HG03196 (cell line): Measurements from ENCODE around the gene ERCC3.
"Not testable (repeated sequence)": the region's sequence is repeated elsewhere in the genome, so short reads cannot be mapped to it uniquely, and the experiment has no call there.

Source experiments
- ATAC-seq: cut with Tn5 transposase; IDR thresholded peaks from one replicate; pipeline ENCODE4 v1.9.1; 2021; ENCODE audit not compliant: unreplicated experiment

ERCC3 gene

GRCh38 chr2:127280693-127281092 lies 13.3 kb downstream of the ERCC3 start:
- ATAC-seq = no peak

- ATAC-seq = no peak
These were observed 14.2 kb downstream of the ERCC3 start for GRCh38 chr2:127279781-127280180.

- ATAC-seq = no peak
These were observed 15.0 kb downstream of the ERCC3 start for GRCh38 chr2:127278959-127279358.

DNA sequence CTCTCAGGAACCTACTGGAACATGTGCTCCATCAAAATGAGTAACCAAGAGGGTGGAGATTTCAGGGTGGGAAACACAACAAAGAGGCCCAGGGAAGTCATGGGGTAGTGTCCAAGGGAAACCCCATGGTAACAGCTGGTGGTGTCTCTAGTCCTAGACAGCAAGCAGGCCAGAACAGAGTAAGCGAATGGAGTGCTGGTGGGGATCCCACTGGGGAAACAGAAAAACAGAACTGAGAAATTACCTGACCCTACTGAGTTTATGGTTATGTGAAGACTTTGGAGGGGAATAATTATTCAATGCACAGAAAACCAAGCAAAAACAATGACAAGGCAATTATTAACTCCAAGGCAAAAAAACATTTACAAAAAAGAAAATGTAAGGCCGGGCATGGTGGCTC lies 16.9 kb downstream of the ERCC3 start:
- peak; percentile 86 for ATAC-seq

DNA sequence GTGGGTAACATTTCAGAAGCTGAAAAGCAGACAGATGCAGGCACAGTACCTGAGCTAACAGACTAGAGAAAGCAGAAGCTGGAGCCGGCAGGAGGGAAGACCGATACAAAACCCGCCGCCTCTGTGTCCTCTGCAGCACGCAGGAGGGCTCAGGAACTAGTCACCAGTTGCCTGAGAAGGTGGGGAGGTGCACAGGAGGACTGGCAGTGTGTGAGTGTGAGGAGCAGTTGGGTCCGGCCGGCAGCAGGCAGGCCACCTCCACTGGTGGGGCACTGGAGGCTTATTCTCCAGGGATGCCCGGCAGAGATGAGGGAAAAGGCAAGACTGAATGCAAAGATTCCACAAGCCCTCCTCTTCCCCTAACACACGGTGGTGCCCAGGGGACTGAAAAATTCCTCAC lies 18.2 kb downstream of the ERCC3 start:
- ATAC-seq = no peak

DNA sequence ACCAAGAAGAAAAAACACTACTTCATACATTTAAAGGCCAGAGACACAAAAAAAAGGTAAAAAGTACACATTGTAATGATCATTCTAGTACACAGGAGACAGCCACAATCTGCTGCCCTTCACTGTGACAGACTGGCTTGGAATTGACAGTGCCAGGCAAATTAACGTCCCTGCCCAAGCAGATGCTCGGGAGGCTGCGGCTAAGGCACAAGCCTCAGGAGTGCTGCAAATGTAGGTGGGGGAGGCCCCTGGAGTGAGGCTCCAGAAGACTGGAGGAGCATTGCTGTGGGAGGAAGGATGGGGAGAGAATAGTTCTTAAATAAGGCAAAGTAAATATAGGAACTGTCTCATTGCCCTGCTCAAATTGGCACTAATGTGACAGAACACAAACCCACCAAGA lies 18.6 kb downstream of the ERCC3 start:
- no peak for ATAC-seq

DNA sequence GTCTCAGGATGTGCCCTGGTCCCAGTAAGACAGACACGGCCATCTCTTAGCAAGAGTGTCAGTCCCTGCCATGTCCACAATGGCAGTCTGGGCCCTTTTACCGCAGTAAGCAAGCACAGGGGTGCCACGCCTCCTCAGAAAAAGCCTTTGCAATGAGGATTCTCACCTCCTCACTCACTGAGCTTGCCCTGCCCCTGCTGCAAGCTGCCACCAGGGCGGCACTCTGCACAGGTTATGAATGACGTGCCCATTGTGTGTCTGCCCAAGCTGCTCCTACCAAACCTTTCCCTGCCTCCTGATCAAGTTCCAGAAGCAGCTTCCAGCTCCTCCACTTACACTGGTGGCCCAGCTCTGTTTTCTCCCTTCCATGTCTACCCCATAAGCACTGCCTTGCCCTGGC lies 23.3 kb downstream of the ERCC3 start:
- ATAC-seq = no peak

GRCh38 chr2:127261804-127262406 lies 32.0 kb downstream of the ERCC3 start:
- no peak for ATAC-seq

GRCh38 chr2:127259355-127259754 lies 34.6 kb downstream of the ERCC3 start:
- no peak for ATAC-seq

- no peak for ATAC-seq
These were observed 37.1 kb downstream of the ERCC3 start for GRCh38 chr2:127256866-127257265.

GRCh38 chr2:127256381-127256780 lies 37.6 kb downstream of the ERCC3 start:
- ATAC-seq = no peak

GRCh38 chr2:127255721-127256120 lies 38.2 kb downstream of the ERCC3 start:
- no peak for ATAC-seq

- no peak for ATAC-seq
These were observed 38.8 kb downstream of the ERCC3 start for GRCh38 chr2:127255146-127255545.

DNA sequence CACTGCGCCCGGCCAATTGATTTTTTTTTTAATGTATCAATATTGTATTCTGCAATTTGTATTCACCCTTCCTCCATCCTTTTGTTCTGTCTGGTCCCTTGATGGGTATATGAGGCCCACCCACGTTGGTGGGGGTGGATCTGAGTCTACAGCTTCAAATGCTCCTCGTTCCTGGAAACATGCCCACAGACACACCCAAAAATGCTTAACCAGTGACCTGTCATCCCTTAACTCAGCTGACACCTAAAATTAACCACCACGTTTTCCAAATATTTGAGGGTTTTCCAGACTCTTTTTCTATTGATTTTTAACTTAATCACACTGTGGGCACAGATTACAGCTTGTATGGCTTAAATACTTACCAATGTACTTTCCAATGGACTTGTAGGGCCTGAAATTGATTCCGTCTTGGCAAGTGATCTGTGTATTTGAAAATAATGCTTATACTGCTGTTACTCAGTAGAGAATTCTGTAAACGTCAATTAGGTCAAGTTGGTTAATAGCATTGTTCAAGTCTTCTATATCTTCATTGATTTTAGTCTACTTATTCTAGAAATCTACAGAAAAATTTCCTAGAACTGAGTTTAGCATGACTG lies 39.5 kb downstream of the ERCC3 start:
- ATAC-seq = no peak

DNA sequence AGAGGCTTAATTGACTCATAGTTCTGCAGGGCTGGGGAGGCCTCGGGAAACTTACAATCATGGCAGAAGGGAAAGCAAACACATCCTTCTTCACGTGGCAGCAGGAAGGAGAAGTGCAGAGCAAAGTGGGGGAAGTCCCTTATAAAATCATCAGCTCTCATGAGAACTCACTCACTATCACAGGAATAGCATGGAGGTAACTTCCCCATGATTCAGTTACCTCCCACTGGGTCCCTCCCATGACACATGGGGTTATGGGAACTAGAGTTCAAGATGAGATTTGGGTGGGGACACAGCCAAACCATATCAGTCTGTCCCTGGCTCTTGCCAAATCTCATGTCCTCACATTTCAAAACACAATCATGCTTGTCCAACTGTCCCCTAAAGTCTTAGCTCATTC lies 52.8 kb downstream of the ERCC3 start:
- not testable (repeated sequence) for ATAC-seq

DNA sequence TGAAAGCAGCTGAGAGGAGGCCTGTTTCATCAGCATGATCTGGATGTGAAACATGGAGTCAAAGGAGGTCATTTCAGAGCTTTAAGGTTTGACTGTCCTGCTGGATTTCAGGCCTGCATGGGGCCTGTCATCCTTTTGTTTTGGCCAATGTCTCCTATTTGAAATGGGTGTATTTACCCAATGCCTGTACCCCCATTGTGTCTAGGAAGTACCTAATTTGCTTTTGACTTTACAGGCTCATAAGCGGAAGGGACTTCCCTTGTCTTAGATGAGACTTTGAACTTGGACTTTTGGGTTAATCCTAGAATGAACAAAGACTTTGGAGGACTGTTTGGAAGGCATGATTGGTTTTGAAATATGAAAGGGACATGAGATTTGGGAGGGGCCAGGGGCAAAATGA lies 54.5 kb downstream of the ERCC3 start:
- ATAC-seq = no peak

GRCh38 chr2:127237768-127238167 lies 56.2 kb downstream of the ERCC3 start:
- not testable (repeated sequence) for ATAC-seq

DNA sequence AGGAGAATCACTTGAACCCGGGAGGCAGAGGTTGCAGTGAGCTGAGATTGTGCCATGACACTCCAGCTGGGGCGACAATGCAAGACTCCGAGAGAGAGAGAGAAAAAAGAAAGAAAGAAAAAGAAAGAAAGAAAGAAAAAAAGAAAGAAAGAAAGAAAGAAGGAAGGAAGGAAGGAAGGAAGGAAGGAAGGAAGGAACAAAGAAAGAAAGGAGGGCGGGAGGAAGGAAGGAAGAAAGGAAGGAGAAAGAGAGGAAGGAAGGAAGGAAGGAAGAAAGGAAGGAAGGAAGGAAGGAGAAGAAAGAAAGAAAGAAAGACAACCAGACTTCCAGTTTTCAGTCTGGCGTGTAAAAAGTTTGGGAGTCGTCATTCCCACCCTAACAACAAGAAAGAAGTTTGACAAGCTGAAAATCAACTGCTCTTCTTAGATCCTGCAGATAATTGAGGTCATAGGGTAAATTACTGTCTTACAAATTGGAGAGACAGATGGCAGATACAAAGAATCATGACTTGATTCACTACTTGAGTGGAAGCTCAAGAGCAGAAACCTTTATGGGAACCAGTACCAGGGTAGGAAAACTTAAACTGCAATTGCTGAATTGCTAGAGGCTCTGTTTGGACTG lies 58.8 kb downstream of the ERCC3 start:
- ATAC-seq = no peak

DNA sequence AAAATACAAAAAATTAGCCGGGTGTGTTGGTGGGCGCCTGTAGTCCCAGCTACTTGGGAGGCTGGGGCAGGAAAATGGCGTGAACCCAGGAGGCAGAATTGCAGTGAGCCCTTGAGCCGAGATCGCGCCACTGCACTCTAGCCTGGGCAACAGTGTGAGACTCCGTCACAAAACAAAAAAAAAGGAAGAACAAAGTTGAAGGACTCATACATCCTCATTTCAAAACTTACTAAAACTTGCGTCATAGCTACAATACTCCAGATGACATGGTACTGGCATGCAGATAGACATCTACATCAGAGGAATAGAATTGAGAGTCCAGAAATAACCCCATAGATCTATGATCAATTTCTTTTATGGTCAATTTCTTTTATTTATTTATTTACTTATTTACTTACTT lies 60.2 kb downstream of the ERCC3 start:
- ATAC-seq = no peak

- no peak for ATAC-seq
These were observed 62.6 kb downstream of the ERCC3 start for GRCh38 chr2:127231130-127231865.

- no peak for ATAC-seq
These were observed 64.4 kb downstream of the ERCC3 start for GRCh38 chr2:127229555-127229954.

GRCh38 chr2:127228102-127228501 lies 65.8 kb downstream of the ERCC3 start:
- ATAC-seq = no peak
